HUES64 (cell line): Measurements from ENCODE around the gene UTRN.

Experiments used
- H3K27ac ChIP-seq: 2 replicates; pipeline ENCODE4 v1.7.0; 2013; ENCODE audit warnings: low read depth, low read length, inconsistent platforms
- H3K27me3 ChIP-seq: 2 replicates; pipeline ENCODE4 v1.6.1; 2013; ENCODE audit warnings: mild to moderate bottlenecking, low read length; ENCODE audit not compliant: insufficient read depth
- H3K36me3 ChIP-seq: 2 replicates; pipeline ENCODE4 v1.6.1; 2013; ENCODE audit warnings: mild to moderate bottlenecking, low read length; ENCODE audit not compliant: insufficient read depth
- H3K4me1 ChIP-seq: 2 replicates; pipeline ENCODE4 v1.6.1; 2013; ENCODE audit warnings: mild to moderate bottlenecking, low read length, moderate library complexity; ENCODE audit not compliant: insufficient read depth
- H3K4me3 ChIP-seq: 2 replicates; pipeline ENCODE4 v1.5.1; 2013; ENCODE audit warnings: mild to moderate bottlenecking, low read length, moderate library complexity
- H3K9ac ChIP-seq: 2 replicates; pipeline ENCODE4 v1.6.1; 2013; ENCODE audit warnings: mild to moderate bottlenecking, low read depth, low read length
- H3K9me3 ChIP-seq: 2 replicates; pipeline ENCODE4 v1.6.1; 2013; ENCODE audit warnings: low read depth, low read length; ENCODE audit not compliant: insufficient read depth
- WGBS: fragments of 150-250, 120-280 bp; methylation state at CpG from one replicate; pipeline ENCODE4 v1.1.7; 2013; ENCODE audit warnings: missing lambda C conversion rate; 5-methylcytosine and 5-hydroxymethylcytosine counted together

Gene UTRN

DNA sequence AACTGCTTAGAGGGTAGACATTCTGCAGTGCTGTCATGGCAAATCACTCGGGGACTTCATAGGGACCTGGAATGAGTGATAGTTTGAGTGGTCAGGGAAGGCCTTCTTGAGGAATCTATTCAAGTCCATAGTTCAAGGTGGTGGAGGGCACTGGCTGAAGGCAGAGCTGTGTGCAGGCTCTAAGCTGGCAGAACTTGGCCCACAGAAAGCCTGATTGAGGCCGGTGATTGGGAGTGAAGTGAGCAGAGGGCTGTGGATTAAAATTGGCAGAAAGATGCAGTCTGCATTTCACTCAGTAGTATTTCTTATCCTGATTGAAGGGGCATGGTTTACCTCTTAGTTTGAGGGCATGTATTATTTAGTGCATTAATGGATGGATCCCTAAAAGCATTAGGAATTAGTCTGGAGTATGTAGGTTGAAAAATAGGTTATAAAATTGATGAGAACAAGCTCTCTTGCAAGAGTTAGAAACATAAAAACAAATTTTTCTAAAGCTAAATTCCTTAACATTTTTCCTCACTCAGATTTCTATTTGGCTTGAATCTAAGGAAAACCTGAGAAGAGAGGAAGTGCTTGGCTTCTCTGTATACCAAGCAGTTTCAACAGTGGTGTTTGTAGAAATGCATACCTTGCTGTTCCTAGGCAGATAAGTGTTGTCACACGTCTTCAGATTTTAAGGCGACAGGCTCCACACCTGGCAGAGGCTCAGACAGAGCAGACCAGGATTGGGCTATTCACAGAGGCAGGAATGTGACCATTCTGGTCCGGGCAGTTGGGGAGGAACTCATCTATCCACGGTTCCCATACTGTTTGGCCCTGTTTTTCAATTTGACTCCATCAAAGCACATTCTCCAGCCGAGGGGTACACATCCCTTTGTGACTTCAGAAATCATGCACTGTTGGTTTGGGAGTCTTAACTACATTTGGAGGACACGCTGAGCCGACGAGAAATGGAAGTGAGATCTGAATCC lies 45.2 kb downstream of the UTRN start:
- H3K4me1 ChIP-seq: peaks cover 71% of the 10 kb centered on the region
- H3K9ac ChIP-seq: peak overlapping the region; percentile 70
- no peaks in the 10 kb centered on the region for H3K36me3 ChIP-seq
- H3K27ac ChIP-seq: peak overlapping the region; percentile 84
- peak overlapping the region; percentile 46 for H3K4me3 ChIP-seq
- H3K27me3 ChIP-seq: no peaks in the 10 kb centered on the region
- WGBS: 75% methylated on average over 10 of the region's 10 CpGs
- no peaks in the 10 kb centered on the region for H3K9me3 ChIP-seq

DNA sequence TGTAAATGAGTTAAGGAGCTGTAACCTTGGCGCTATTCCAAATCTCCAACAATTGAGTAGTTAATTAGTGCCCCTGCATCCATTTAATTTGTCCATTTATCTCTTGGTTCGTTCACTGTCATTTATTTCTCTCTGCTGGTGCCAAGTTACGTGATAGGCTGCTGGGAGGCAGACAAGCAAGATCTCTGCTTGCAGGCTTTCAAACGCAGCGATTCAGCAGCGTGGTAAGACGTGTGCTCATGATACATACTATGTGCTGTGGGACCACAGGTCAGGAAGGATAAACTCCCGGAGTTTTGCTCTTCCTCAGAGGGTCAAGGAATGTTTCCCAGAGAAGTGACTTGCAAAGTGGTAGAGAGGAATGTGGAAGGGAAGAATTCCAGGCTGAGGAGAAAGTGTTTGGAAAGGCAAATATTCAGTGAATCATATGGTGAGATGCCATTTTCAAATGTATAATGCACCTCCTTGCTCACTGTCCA lies 46.4 kb downstream of the UTRN start:
- Histone ChIP-seq H3K4me3 (peak overlapping the region; percentile 46), H3K9me3 (no peaks in the 10 kb centered on the region), H3K9ac (peak overlapping the region; percentile 70; the same call in 1 of the 2 replicates), H3K4me1 (peaks cover 63% of the 10 kb centered on the region), H3K27me3 (no peaks in the 10 kb centered on the region), H3K36me3 (no peaks in the 10 kb centered on the region), H3K27ac (peak overlapping the region; percentile 84)
- 91% methylated on average over 8 of the region's 8 CpGs for WGBS

DNA sequence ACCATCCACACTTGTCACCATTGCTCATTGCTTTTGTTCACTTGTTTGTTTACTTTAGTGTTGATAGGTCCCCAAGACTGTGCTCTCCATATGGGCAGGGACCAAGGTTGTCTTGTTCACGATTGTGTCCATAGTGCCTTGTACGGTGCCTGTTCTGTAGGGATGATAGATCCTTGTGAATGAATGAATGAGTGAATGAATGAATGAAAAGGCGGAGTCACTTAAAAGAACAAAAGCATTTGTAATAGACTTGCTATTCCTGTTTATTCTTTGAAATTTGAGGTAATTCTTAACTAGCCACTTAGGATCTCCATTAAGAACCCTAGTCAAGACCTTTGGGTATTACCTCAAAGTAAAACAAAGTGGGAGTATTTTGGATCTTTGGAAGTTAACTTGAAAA lies 47.0 kb downstream of the UTRN start:
- no peaks in the 10 kb centered on the region for H3K9me3 ChIP-seq
- H3K27me3 ChIP-seq: no peaks in the 10 kb centered on the region
- 95% methylated on average over 3 of the region's 3 CpGs for WGBS
- no peaks in the 10 kb centered on the region for H3K36me3 ChIP-seq
- no peak overlapping the region; the same call in 1 of the 2 replicates for H3K4me3 ChIP-seq
- H3K4me1 ChIP-seq: peaks cover 57% of the 10 kb centered on the region
- H3K9ac ChIP-seq: no peak overlapping the region
- no peak overlapping the region for H3K27ac ChIP-seq

DNA sequence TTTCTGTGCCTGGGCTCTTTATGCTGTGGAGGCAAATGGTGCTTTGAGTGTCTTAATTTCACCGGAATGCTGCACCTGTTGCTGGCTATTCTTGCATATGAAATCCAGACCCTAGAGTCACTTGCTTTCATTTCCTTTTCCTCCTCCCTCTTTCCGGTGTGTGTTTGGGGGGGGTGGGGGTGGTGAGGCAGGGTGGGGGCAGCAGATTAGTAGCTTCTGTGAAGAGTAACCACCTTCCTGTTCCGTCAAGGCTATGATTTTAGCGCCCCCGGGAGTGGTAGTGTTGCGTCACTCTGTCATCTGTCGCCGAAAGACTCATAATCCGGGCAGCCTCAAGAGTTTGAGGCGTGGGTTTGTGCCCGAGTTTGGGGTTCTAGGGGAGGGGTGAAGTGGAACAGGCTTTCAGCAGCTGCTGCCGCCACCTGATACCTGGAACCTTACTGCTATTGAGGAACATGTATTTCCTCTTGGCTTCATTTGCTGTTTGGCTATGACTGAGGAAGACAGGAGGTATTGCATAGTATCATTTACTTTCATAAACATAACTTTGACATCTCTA lies 49.1 kb downstream of the UTRN start:
- Histone ChIP-seq H3K27ac (no peak overlapping the region), H3K4me3 (no peak overlapping the region), H3K36me3 (no peaks in the 10 kb centered on the region), H3K9ac (no peak overlapping the region), H3K4me1 (peaks cover 44% of the 10 kb centered on the region), H3K27me3 (no peaks in the 10 kb centered on the region), H3K9me3 (no peaks in the 10 kb centered on the region)
- WGBS: 84% methylated on average over 11 of the region's 12 CpGs
